Measurements from ENCODE around the gene CSNK2A1. TPM values are rescaled to one million over a fixed set of nuclear protein-coding genes. Genes with fewer than 3 reads are reported as not detected.
A peak's percentile ranks its signal among the peaks of the same experiment; 100 is the strongest.

The CSNK2A1 gene
- total and polyA plus RNA-seq, 5 donors from 2014 or later: 49.6 to 65.3 (median 52.7) TPM

DNA sequence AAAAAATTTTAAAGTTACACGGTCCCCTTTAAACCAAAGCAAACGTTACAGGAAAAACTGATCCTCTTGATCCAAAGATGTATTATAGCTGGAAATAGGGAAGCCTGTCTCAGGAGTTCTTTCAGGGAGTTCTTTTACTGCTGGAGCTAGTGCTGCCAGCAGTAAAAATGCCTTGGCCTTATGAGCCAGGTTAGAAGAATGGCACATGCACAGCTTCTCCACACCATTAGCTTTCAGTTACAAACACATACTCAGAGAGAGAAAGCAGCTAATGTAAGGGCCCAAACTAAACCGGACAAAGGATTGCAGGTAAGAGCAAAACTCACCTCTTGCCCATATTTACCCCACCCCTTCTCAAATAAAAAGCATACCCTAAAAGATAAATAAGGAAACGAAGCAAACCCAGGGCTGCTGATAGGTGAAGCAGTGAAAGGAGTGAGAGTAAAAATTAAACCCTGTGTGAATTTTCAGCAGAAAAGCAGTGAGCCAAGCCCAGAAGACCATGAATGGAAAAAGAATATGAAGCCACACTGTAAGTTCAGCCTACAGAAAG is 100.3 kb downstream of the CSNK2A1 start:
- Histone ChIP-seq H3K4me1 (ENCODE audit: control insufficient read depth, insufficient read depth, low read length, poor library complexity, severe bottlenecking) (peaks cover 15% of the 10 kb centered on the region), H3K4me3 (ENCODE audit: low read depth, low read length) (no peak overlapping the region), H3K9me3 (ENCODE audit: control insufficient read depth in 2 of 2, low read length in 2 of 2) (no peaks in the 10 kb centered on the region), H3K36me3 (ENCODE audit: control insufficient read depth, insufficient read depth, low read length) (peaks cover 63% of the 10 kb centered on the region), H3K27ac (ENCODE audit: insufficient read depth, low read length, poor library complexity, severe bottlenecking) (no peak overlapping the region), H3K27me3 (ENCODE audit: control insufficient read depth, insufficient read depth, low read length) (no peaks in the 10 kb centered on the region)
- peak overlapping the region in 1 of 3 donors; percentile 83 for H3K27ac Mint-ChIP-seq
- no peaks in the 10 kb centered on the region for H3K27me3 Mint-ChIP-seq
- ATAC-seq (ENCODE audit: low read depth in 2 of 2) (no peak), DNase-seq (no peak)
- no peak overlapping the region for H3K4me3 Mint-ChIP-seq
- H3K9me3 Mint-ChIP-seq: no peaks in the 10 kb centered on the region
- H3K36me3 Mint-ChIP-seq: peaks cover 41% of the 10 kb centered on the region
- peaks cover 14 to 38% (median 26%) of the 10 kb centered on the region in 4 donors for H3K4me1 Mint-ChIP-seq

DNA sequence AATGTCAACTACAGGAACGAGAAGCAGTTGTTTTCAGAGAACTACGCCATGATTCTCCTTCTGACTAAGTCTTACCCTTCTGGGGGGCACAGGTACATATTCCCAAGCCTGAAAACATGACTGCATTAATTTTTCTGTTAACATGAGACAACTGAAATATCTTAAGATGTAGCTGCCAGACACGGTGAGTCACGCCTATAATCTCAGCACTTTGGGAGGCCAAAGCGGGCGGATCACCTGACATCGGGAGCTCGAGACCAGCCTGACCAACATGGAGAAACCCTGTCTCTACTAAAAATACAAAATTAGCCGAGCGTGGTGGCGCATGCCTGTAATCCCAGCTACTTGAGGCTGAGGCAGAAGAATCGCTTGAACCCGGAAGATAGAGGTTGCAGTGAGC is 103.0 kb downstream of the CSNK2A1 start:
- Mint-ChIP-seq H3K27ac (no peak overlapping the region), H3K4me3 (no peak overlapping the region), H3K36me3 (peaks cover 40% of the 10 kb centered on the region), H3K9me3 (no peaks in the 10 kb centered on the region), H3K27me3 (no peaks in the 10 kb centered on the region), H3K4me1 (peaks cover 14 to 56% (median 38%) of the 10 kb centered on the region in 4 donors)
- Histone ChIP-seq H3K9me3 (ENCODE audit: control insufficient read depth in 2 of 2, low read length in 2 of 2) (no peaks in the 10 kb centered on the region), H3K4me1 (ENCODE audit: control insufficient read depth, insufficient read depth, low read length, poor library complexity, severe bottlenecking) (peaks cover 29% of the 10 kb centered on the region), H3K27ac (ENCODE audit: insufficient read depth, low read length, poor library complexity, severe bottlenecking) (no peak overlapping the region), H3K36me3 (ENCODE audit: control insufficient read depth, insufficient read depth, low read length) (peaks cover 63% of the 10 kb centered on the region), H3K27me3 (ENCODE audit: control insufficient read depth, insufficient read depth, low read length) (no peaks in the 10 kb centered on the region), H3K4me3 (ENCODE audit: low read depth, low read length) (no peak overlapping the region)
- DNase-seq (no peak), ATAC-seq (ENCODE audit: low read depth in 2 of 2) (no peak)

DNA sequence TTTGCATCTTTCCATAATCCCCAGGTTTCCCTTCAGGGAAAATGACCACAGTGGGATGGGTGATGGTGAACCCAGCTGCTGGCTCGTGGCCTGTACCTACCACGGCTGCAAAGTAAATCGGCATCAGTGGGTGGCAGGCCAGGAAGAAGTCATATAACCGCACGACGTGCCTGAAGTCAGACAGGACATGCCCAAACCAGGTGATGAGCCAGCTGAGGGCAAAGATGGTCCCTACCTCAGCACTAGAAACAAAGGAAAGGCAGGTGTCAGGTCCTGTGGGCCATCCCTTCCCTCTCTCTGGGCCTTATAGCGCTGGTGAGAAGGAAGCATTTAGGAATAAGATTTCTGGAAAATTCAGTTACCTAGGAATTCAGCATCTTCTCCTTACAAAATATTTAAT is 103.4 kb downstream of the CSNK2A1 start:
- H3K4me3 Mint-ChIP-seq: peak overlapping the region in 3 of 4 donors; percentile 43 to 77 (median 46)
- H3K4me3 ChIP-seq (ENCODE audit: low read depth, low read length): no peak overlapping the region
- no peak overlapping the region for H3K27ac ChIP-seq (ENCODE audit: insufficient read depth, low read length, poor library complexity, severe bottlenecking)
- DNase-seq (no peak), ATAC-seq (ENCODE audit: low read depth in 2 of 2) (no peak)
- H3K4me1 Mint-ChIP-seq: peaks cover 14 to 59% (median 40%) of the 10 kb centered on the region in 4 donors
- H3K36me3 ChIP-seq (ENCODE audit: control insufficient read depth, insufficient read depth, low read length): peaks cover 62% of the 10 kb centered on the region
- peaks cover 41% of the 10 kb centered on the region for H3K36me3 Mint-ChIP-seq
- peak overlapping the region in 1 of 3 donors; percentile 38 for H3K27ac Mint-ChIP-seq
- no peaks in the 10 kb centered on the region for H3K27me3 Mint-ChIP-seq
- no peaks in the 10 kb centered on the region for H3K9me3 ChIP-seq (ENCODE audit: control insufficient read depth in 2 of 2, low read length in 2 of 2)
- H3K9me3 Mint-ChIP-seq: no peaks in the 10 kb centered on the region
- no peaks in the 10 kb centered on the region for H3K27me3 ChIP-seq (ENCODE audit: control insufficient read depth, insufficient read depth, low read length)
- peaks cover 29% of the 10 kb centered on the region for H3K4me1 ChIP-seq (ENCODE audit: control insufficient read depth, insufficient read depth, low read length, poor library complexity, severe bottlenecking)

DNA sequence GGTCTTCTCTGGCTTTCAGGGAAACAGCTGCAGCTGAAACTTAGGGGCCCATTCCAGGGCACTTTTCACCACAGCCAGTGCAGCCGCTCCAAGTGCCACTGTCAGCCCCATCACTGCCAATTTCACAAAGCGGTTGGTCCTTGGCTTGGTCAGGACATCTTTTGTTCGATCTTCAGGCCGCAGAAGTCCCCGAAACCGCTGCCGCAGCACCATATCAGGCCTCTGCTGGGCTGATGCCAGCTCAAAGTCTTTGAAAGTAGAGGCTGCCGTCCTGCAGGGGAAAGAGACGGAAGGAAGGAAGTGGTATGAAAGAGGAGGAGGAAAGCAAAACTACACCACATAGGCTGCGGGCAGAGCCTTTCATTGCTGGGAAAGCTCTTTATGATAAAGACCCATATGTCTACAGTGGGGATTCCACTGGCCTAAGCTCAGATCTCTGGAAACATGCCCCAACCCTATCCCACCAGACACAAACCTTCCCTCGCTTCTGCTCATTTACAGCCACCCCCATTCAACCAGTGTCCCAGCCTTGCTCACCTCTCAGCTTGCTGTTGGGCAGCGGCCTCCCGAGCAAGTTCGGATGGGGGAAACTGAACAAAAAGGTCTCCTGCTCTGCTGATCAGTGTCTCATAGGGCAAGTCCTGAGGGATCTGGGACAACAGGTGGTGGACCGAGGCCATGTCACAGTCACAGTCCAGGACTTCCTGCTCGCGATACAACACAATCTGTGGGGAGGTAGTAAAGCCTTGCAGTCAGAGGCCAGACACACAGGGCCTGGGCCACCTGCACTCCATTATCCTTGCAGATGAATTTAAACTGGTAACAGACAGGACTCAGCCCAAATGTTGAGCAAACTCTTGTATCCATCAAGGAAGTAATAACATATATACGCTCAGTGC is 104.8 kb downstream of the CSNK2A1 start:
- peak overlapping the region; percentile 77 to 90 (median 84) for H3K4me3 Mint-ChIP-seq
- Histone ChIP-seq H3K4me1 (ENCODE audit: control insufficient read depth, insufficient read depth, low read length, poor library complexity, severe bottlenecking) (peaks cover 41% of the 10 kb centered on the region), H3K27me3 (ENCODE audit: control insufficient read depth, insufficient read depth, low read length) (no peaks in the 10 kb centered on the region), H3K36me3 (ENCODE audit: control insufficient read depth, insufficient read depth, low read length) (peaks cover 51% of the 10 kb centered on the region), H3K27ac (ENCODE audit: insufficient read depth, low read length, poor library complexity, severe bottlenecking) (peak overlapping the region; percentile 55), H3K9me3 (ENCODE audit: control insufficient read depth in 2 of 2, low read length in 2 of 2) (no peaks in the 10 kb centered on the region), H3K4me3 (ENCODE audit: low read depth, low read length) (peak overlapping the region; percentile 66)
- no peaks in the 10 kb centered on the region for H3K9me3 Mint-ChIP-seq
- peaks cover 14 to 73% (median 47%) of the 10 kb centered on the region in 4 donors for H3K4me1 Mint-ChIP-seq
- peaks cover 36% of the 10 kb centered on the region for H3K36me3 Mint-ChIP-seq
- no peaks in the 10 kb centered on the region for H3K27me3 Mint-ChIP-seq
- DNase-seq (peak; percentile 26 to 78 (median 65)), ATAC-seq (ENCODE audit: low read depth in 2 of 2) (peak; percentile 84 to 89)
- H3K27ac Mint-ChIP-seq: peak overlapping the region; percentile 44 to 85 (median 74)

DNA sequence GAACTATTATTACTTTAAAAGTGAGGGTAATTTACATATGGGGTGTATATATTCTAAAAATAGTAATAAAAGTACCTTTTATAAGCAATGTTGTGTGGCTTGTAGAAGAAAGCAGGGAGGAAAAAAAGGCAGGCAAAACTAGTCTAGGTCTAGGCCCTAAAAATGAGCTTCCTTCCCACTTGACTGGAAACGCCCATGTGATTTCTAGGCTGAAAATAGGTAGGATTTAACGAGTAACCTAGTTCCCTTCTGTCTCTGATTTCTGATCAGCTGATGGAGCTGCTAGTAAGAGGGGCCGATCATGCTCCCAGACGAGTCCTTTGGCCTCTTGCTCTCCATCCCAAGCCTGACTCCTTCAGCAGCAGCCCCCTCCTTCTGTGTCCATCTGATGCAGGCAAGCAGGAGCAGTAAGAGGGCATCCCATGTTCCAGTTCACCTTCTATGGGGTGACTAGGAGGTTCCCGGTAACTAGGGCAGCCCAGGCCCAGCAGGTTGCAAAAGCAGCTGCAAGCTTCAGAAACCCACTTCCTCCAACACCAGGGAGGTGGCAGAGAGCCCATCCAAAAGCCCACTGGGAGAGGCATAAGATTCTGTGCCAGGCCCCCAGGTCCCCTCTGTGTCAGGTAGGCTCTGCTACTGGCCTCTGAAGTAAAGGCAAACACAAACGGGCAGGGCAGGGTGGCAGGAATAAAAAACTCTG is 105.7 kb downstream of the CSNK2A1 start:
- ATAC-seq (ENCODE audit: low read depth in 2 of 2) (no peak), DNase-seq (peak in 1 of 3 donors; percentile 17)
- Histone ChIP-seq H3K27ac (ENCODE audit: insufficient read depth, low read length, poor library complexity, severe bottlenecking) (peak overlapping the region; percentile 55), H3K27me3 (ENCODE audit: control insufficient read depth, insufficient read depth, low read length) (no peaks in the 10 kb centered on the region), H3K4me1 (ENCODE audit: control insufficient read depth, insufficient read depth, low read length, poor library complexity, severe bottlenecking) (peaks cover 50% of the 10 kb centered on the region), H3K36me3 (ENCODE audit: control insufficient read depth, insufficient read depth, low read length) (peaks cover 44% of the 10 kb centered on the region), H3K9me3 (ENCODE audit: control insufficient read depth in 2 of 2, low read length in 2 of 2) (no peaks in the 10 kb centered on the region), H3K4me3 (ENCODE audit: low read depth, low read length) (peak overlapping the region; percentile 66)
- Mint-ChIP-seq H3K36me3 (peaks cover 29% of the 10 kb centered on the region), H3K4me3 (peak overlapping the region; percentile 77 to 90 (median 84)), H3K27me3 (no peaks in the 10 kb centered on the region), H3K27ac (peak overlapping the region; percentile 44 to 95 (median 51)), H3K4me1 (peaks cover 17 to 78% (median 55%) of the 10 kb centered on the region in 4 donors), H3K9me3 (no peaks in the 10 kb centered on the region)

DNA sequence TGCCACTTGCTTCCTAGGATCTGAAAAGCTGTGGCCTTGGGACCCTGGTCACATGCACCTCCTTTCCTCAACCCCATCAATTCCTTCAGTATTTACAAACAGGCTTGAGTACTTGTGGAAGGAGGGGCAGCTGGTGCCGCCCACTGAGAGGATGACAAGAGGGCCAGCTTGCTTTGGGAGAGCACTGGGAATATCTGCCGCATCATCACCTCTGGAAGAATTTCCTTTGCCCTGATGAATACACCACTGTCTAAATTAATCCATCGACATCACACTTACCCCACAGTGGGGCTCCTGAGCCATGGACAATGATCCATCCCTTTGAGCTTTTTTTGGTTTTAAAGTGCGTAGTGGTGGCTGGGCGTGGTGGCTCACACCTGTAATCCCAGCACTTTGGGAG is 107.1 kb downstream of the CSNK2A1 start:
- no peaks in the 10 kb centered on the region for H3K9me3 ChIP-seq (ENCODE audit: control insufficient read depth in 2 of 2, low read length in 2 of 2)
- H3K4me1 Mint-ChIP-seq: peaks cover 17 to 84% (median 55%) of the 10 kb centered on the region in 4 donors
- DNase-seq: no peak
- H3K36me3 ChIP-seq (ENCODE audit: control insufficient read depth, insufficient read depth, low read length): peaks cover 36% of the 10 kb centered on the region
- no peak overlapping the region for H3K27ac Mint-ChIP-seq
- H3K4me3 ChIP-seq (ENCODE audit: low read depth, low read length): no peak overlapping the region
- H3K4me3 Mint-ChIP-seq: peak overlapping the region in 1 of 4 donors; percentile 4
- H3K27me3 Mint-ChIP-seq: no peaks in the 10 kb centered on the region
- H3K9me3 Mint-ChIP-seq: no peaks in the 10 kb centered on the region
- no peaks in the 10 kb centered on the region for H3K27me3 ChIP-seq (ENCODE audit: control insufficient read depth, insufficient read depth, low read length)
- peaks cover 54% of the 10 kb centered on the region for H3K4me1 ChIP-seq (ENCODE audit: control insufficient read depth, insufficient read depth, low read length, poor library complexity, severe bottlenecking)
- H3K36me3 Mint-ChIP-seq: peaks cover 21% of the 10 kb centered on the region
- no peak overlapping the region for H3K27ac ChIP-seq (ENCODE audit: insufficient read depth, low read length, poor library complexity, severe bottlenecking)
- ATAC-seq (ENCODE audit: low read depth in 2 of 2): no peak

DNA sequence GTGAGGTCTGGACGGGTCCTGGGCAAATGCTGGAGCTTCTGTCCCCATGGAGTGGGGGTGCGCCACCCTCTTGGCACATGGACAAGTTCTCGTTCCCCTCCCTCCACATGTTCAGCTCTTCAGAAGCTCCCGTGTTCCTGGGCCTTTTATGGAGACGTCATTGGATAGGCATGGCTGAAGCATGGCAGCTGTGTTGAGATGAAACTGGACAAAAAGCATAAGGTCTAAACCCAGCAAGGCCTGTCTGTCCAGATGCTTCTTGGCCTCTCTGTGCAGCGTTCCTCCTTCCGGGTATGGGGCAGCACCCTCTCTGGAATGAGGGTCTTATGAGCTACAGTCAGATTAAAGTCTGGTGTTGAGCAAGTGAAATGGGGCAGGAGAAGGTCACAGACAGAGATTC is 108.0 kb downstream of the CSNK2A1 start:
- H3K27me3 Mint-ChIP-seq: no peaks in the 10 kb centered on the region
- H3K9me3 ChIP-seq (ENCODE audit: control insufficient read depth in 2 of 2, low read length in 2 of 2): no peaks in the 10 kb centered on the region
- peaks cover 20% of the 10 kb centered on the region for H3K36me3 Mint-ChIP-seq
- H3K36me3 ChIP-seq (ENCODE audit: control insufficient read depth, insufficient read depth, low read length): peaks cover 33% of the 10 kb centered on the region
- DNase-seq (no peak), ATAC-seq (ENCODE audit: low read depth in 2 of 2) (no peak)
- H3K27me3 ChIP-seq (ENCODE audit: control insufficient read depth, insufficient read depth, low read length): no peaks in the 10 kb centered on the region
- peak overlapping the region in 1 of 4 donors; percentile 17 for H3K4me3 Mint-ChIP-seq
- no peaks in the 10 kb centered on the region for H3K9me3 Mint-ChIP-seq
- peaks cover 54% of the 10 kb centered on the region for H3K4me1 ChIP-seq (ENCODE audit: control insufficient read depth, insufficient read depth, low read length, poor library complexity, severe bottlenecking)
- H3K4me1 Mint-ChIP-seq: peaks cover 17 to 82% (median 57%) of the 10 kb centered on the region in 4 donors
- no peak overlapping the region for H3K4me3 ChIP-seq (ENCODE audit: low read depth, low read length)
- no peak overlapping the region for H3K27ac ChIP-seq (ENCODE audit: insufficient read depth, low read length, poor library complexity, severe bottlenecking)
- no peak overlapping the region for H3K27ac Mint-ChIP-seq

Data from CD4-positive, CD25-positive, alpha-beta regulatory T cell (primary cell).